ENCODE results near the gene HDAC4. TPM values are rescaled to one million over a fixed set of nuclear protein-coding genes. Genes with fewer than 3 reads are reported as not detected.

HDAC4 gene
- total RNA-seq, 1 experiment from 2014 or later: 61.5 TPM

GRCh38 chr2:239012228-239012627, 388.6 kb downstream of the HDAC4 start:
- H2AFZ ChIP-seq: no peak overlapping the region
- no TSS peak for BruUV-seq (replicated peaks)
- H3K4me3 ChIP-seq: no peak overlapping the region
- no peaks in the 10 kb centered on the region for H3K36me3 ChIP-seq (ENCODE audit: low read depth)
- no peak overlapping the region for H3K27ac ChIP-seq
- H4K20me1 ChIP-seq (ENCODE audit: insufficient read depth): peaks cover 5% of the 10 kb centered on the region
- no peaks in the 10 kb centered on the region for H3K4me1 ChIP-seq (replicated peaks; ENCODE audit: insufficient read depth)
- ChIA-PET CTCF (no interaction called here), POLR2A (ENCODE audit: unreplicated experiment) (no interaction called here)
- peaks cover 100% of the 10 kb centered on the region for H3K27me3 ChIP-seq (ENCODE audit: insufficient read depth, low read depth)
- TF ChIP-seq EZH2 (IDR thresholded peaks at IDR 0.05; ENCODE audit: low read depth) (no peak), CTCF (conservative IDR thresholded peaks at IDR 0.05) (no peak)
- no peak overlapping the region for H3K4me2 ChIP-seq
- H3K79me2 ChIP-seq (ENCODE audit: low read depth): no peaks in the 10 kb centered on the region
- peaks cover 3% of the 10 kb centered on the region; the same call in 1 of the 2 replicates for H3F3A ChIP-seq (ENCODE audit: insufficient read depth, low read depth)
- H3K9me3 ChIP-seq (ENCODE audit: insufficient read depth, low read depth): no peaks in the 10 kb centered on the region
- DNase-seq: no peak
- no peaks in the 10 kb centered on the region for H3K9me2 ChIP-seq (ENCODE audit: insufficient read depth)
- intact Hi-C loops (cut with micrococcal nuclease; ENCODE audit: unreplicated experiment): no loop called here

- Histone ChIP-seq H3K4me2 (no peak overlapping the region), H3K27ac (no peak overlapping the region), H3K4me1 (replicated peaks; ENCODE audit: insufficient read depth) (no peaks in the 10 kb centered on the region), H3K9me2 (ENCODE audit: insufficient read depth) (no peaks in the 10 kb centered on the region), H2AFZ (no peak overlapping the region), H3K27me3 (ENCODE audit: insufficient read depth, low read depth) (peaks cover 100% of the 10 kb centered on the region), H3K4me3 (no peak overlapping the region), H3K36me3 (ENCODE audit: low read depth) (no peaks in the 10 kb centered on the region), H3K9me3 (ENCODE audit: insufficient read depth, low read depth) (no peaks in the 10 kb centered on the region), H3K79me2 (ENCODE audit: low read depth) (no peaks in the 10 kb centered on the region), H3F3A (ENCODE audit: insufficient read depth, low read depth) (peaks cover 5% of the 10 kb centered on the region; the same call in 1 of the 2 replicates), H4K20me1 (ENCODE audit: insufficient read depth) (peaks cover 10% of the 10 kb centered on the region)
- POLR2A ChIA-PET (ENCODE audit: unreplicated experiment): no interaction called here
- no peak for TF ChIP-seq EZH2 (IDR thresholded peaks at IDR 0.05; ENCODE audit: low read depth)
- TF ChIP-seq CTCF (conservative IDR thresholded peaks at IDR 0.05): no peak
- no TSS peak for BruUV-seq (replicated peaks)
- DNase-seq: no peak
- intact Hi-C loops (cut with micrococcal nuclease; ENCODE audit: unreplicated experiment): no loop called here
- CTCF ChIA-PET: no interaction called here
Measured at GRCh38 chr2:239009589-239009961, 391.2 kb downstream of the HDAC4 start.

GRCh38 chr2:239008677-239009588, 391.9 kb downstream of the HDAC4 start:
- peaks cover 5% of the 10 kb centered on the region; the same call in 1 of the 2 replicates for H3F3A ChIP-seq (ENCODE audit: insufficient read depth, low read depth)
- POLR2A ChIA-PET (ENCODE audit: unreplicated experiment): no interaction called here

More at GRCh38 chr2:239008677-239009588, 391.9 kb downstream of the HDAC4 start:
- Histone ChIP-seq H4K20me1 (ENCODE audit: insufficient read depth) (peaks cover 10% of the 10 kb centered on the region), H3K27me3 (ENCODE audit: insufficient read depth, low read depth) (peaks cover 100% of the 10 kb centered on the region), H3K27ac (no peak overlapping the region), H3K79me2 (ENCODE audit: low read depth) (no peaks in the 10 kb centered on the region), H3K4me3 (no peak overlapping the region), H3K9me3 (ENCODE audit: insufficient read depth, low read depth) (no peaks in the 10 kb centered on the region), H2AFZ (no peak overlapping the region), H3K36me3 (ENCODE audit: low read depth) (no peaks in the 10 kb centered on the region), H3K4me2 (no peak overlapping the region), H3K9me2 (ENCODE audit: insufficient read depth) (no peaks in the 10 kb centered on the region), H3K4me1 (replicated peaks; ENCODE audit: insufficient read depth) (no peaks in the 10 kb centered on the region)
- DNase-seq: no peak
- CTCF ChIA-PET: no interaction called here
- intact Hi-C loops (cut with micrococcal nuclease; ENCODE audit: unreplicated experiment): no loop called here
- no TSS peak for BruUV-seq (replicated peaks)
- TF ChIP-seq EZH2 (IDR thresholded peaks at IDR 0.05; ENCODE audit: low read depth) (no peak), CTCF (conservative IDR thresholded peaks at IDR 0.05) (no peak)
